HG03175 (cell line): ENCODE results near the gene TP53TG3F.
"Not testable (repeated sequence)": the region's sequence is repeated elsewhere in the genome, so short reads cannot be mapped to it uniquely, and the experiment has no call there.

ENCODE experiments used
- ATAC-seq: cut with Tn5 transposase; IDR thresholded peaks from one replicate; pipeline ENCODE4 v1.9.1; 2021; ENCODE audit warnings: mild to moderate bottlenecking, moderate library complexity; ENCODE audit not compliant: unreplicated experiment

The TP53TG3F gene, protein sequence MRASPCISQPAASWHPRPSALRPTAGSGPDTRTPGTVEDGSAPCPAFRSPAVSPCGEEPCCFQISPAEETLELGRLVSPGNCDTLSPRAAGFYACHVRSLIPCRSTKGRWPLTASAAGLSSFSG

DNA sequence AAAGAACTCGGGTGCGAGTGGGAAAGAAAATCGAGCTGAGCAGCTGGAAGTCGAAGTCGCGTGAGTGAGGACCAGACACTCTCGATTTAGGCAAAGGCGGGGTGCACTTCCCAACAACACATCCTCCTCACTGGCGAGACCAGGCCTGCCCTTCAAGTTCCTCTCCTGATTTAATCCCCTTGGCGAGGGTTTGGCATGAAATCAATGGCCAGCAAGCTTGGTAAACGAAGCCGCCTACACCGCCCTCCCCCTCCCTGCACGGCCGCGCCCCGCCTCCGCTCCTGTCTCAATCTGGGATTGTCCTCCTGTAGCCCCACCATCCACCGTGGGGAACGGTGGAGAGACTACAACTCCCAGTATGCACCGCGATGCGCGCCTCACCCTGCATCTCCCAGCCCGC, at the start of gene TP53TG3F:
TSS of gene TP53TG3F (plus strand) at position 301 of the 400 bp plus-strand sequence. CDS start at position 369, 68 bp downstream.
- ATAC-seq = not testable (repeated sequence)

DNA sequence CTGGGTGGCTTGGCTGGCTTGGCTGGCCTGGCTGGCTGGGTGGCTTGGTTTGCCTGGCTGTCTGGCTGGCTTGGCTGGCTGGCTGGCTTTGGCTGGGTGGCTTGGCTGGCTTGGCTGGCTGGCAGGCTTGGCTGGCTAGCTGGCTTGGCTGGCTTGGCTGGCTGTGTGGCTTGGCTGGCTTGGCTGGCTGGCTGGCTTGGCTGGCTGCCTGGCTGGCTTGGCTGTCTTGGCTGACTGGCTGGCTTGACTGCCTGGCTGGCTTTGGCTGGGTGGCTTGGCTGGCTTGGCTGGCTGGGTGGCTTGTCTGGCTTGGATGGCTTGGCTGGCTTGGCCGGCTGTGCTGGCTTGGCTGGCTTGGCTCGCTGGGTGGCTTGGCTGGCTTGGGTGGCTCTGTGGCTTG, 32.2 kb downstream of the TP53TG3F start:
- ATAC-seq = not testable (repeated sequence)

DNA sequence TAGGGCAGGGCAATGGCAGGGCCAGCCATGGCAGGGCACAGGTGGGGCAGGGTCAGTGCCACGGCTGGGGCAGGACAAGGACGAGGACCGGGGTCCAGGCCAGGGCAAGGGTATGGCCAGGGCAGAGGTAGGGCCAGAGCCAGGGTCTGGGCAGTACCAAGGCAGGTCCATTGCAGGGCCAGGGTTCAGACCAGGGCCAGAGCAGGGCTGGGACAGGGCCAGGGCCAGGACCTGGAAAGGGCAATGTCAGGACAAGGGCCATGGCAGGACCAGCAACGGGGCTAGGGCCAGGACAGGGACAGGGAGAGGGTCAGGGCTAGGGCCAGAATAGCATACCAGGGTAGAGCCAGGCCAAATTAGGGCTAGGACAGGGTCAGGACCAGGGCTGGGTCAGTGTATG, 47.8 kb downstream of the TP53TG3F start:
- ATAC-seq = not testable (repeated sequence)

DNA sequence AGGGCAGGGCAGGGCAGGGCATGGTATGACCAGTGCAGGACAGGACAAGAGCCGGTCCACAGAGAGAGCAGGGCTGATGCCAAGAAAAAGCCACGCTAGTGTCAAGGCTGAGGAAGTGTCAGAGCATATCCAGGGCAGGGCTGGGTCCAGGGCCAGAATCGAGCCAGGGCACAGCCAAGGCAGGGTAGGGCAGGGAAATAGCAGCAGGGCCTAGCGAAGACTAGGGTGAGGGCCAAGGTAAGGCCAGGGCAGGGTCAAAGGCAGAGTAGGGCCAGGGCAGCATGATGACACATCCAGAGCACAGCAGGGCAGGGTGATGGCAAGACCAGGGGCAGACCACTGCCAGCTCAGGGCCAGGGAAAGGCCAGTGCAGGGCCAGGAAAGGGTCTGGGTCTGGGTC, 49.7 kb downstream of the TP53TG3F start:
- not testable (repeated sequence) for ATAC-seq

DNA sequence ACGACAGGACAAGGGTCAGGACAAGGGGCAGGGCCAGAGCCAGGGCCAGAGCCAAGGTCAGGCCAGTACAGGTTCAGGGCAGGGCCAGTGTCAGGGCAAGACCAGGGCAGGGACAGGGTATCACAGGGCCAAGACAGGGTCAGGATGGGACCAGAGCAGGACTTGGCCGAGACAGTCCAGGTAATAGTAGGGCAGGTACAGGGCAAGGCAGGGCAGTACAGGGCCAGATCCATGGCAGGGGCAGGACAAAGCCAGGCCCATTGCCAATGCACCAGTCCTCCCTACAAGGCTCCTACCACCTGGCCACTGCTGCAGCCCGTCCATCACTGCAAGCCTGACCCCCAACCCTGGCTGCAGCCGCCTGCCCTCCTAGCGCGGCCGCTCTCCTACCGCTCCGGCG, 50.5 kb downstream of the TP53TG3F start:
- not testable (repeated sequence) for ATAC-seq
